EL (cell line): ENCODE results near the gene LMNB1.
A peak's percentile ranks its signal among the peaks of the same experiment; 100 is the strongest.
"Not testable (repeated sequence)": the region's sequence is repeated elsewhere in the genome, so short reads cannot be mapped to it uniquely, and the experiment has no call there.

Source experiments
- DNase-seq: peaks from one replicate; pipeline ENCODE4 v3.0.0-alpha.2; 2016

Gene LMNB1

GRCh38 chr5:126830061-126830460 is 53.1 kb downstream of the LMNB1 start:
- no peak for DNase-seq

GRCh38 chr5:126831156-126831555 is 54.2 kb downstream of the LMNB1 start:
- DNase-seq = no peak

- DNase-seq = no peak
Observed at GRCh38 chr5:126836778-126837177, 59.8 kb downstream of the LMNB1 start.

- no peak for DNase-seq
Observed at GRCh38 chr5:126837242-126837641, 60.3 kb downstream of the LMNB1 start.

- no peak for DNase-seq
Observed at GRCh38 chr5:126837906-126838539, 61.1 kb downstream of the LMNB1 start.

- not testable (repeated sequence) for DNase-seq
Observed at GRCh38 chr5:126839407-126839806, 62.5 kb downstream of the LMNB1 start.

- not testable (repeated sequence) for DNase-seq
Observed at GRCh38 chr5:126843375-126843774, 66.4 kb downstream of the LMNB1 start.

- not testable (repeated sequence) for DNase-seq
Observed at GRCh38 chr5:126845470-126846070, 68.6 kb downstream of the LMNB1 start.

- DNase-seq = peak; percentile 21
Observed at GRCh38 chr5:126846344-126846743, 69.4 kb downstream of the LMNB1 start.

GRCh38 chr5:126846744-126847455 is 70.0 kb downstream of the LMNB1 start:
- no peak for DNase-seq

GRCh38 chr5:126847456-126847820 is 70.5 kb downstream of the LMNB1 start:
- DNase-seq = no peak

- no peak for DNase-seq
Observed at GRCh38 chr5:126847826-126848251, 70.9 kb downstream of the LMNB1 start.

- no peak for DNase-seq
Observed at GRCh38 chr5:126848253-126848652, 71.3 kb downstream of the LMNB1 start.

GRCh38 chr5:126849101-126849678 is 72.3 kb downstream of the LMNB1 start:
- no peak for DNase-seq

GRCh38 chr5:126851501-126852011 is 74.6 kb downstream of the LMNB1 start:
- DNase-seq = no peak

- DNase-seq = no peak
Observed at GRCh38 chr5:126852091-126852571, 75.2 kb downstream of the LMNB1 start.

- no peak for DNase-seq
Observed at GRCh38 chr5:126852841-126853271, 75.9 kb downstream of the LMNB1 start.

GRCh38 chr5:126853541-126854307 is 76.8 kb downstream of the LMNB1 start:
- DNase-seq = not testable (repeated sequence)

- no peak for DNase-seq
Observed at GRCh38 chr5:126854526-126855110, 77.7 kb downstream of the LMNB1 start.

GRCh38 chr5:126855266-126855665 is 78.3 kb downstream of the LMNB1 start:
- DNase-seq = peak; percentile 18

- no peak for DNase-seq
Observed at GRCh38 chr5:126857472-126858410, 80.8 kb downstream of the LMNB1 start.
